Glomerular visceral epithelial cell (primary cell): ENCODE data around the gene PRR7.

ENCODE experiments used
- DNase-seq: peaks from one replicate; pipeline ENCODE4 v3.0.0-alpha.2; 2016; ENCODE audit errors: extremely low spot score

The PRR7 gene

GRCh38 chr5:177425196-177425800, 21.3 kb upstream of the PRR7 start:
- DNase-seq: no peak

- peak; percentile 100 for DNase-seq
Measured at GRCh38 chr5:177425801-177426565, 20.6 kb upstream of the PRR7 start.

GRCh38 chr5:177426566-177427210, 19.9 kb upstream of the PRR7 start, which contains the start of gene GRK6:
Gene GRK6 (plus strand): TSS chr5:177426676. CDS start chr5:177426846, 170 bp downstream.
- DNase-seq: peak; percentile 52

GRCh38 chr5:177427211-177427822, 19.3 kb upstream of the PRR7 start:
- DNase-seq: no peak

GRCh38 chr5:177427919-177428573, 18.6 kb upstream of the PRR7 start:
- no peak for DNase-seq

GRCh38 chr5:177428574-177429217, 17.9 kb upstream of the PRR7 start:
- DNase-seq: no peak

GRCh38 chr5:177429248-177430040, 17.2 kb upstream of the PRR7 start:
- no peak for DNase-seq

- no peak for DNase-seq
Measured at GRCh38 chr5:177430140-177430951, 16.3 kb upstream of the PRR7 start.

GRCh38 chr5:177430972-177431316, 15.7 kb upstream of the PRR7 start:
- no peak for DNase-seq

- no peak for DNase-seq
Measured at GRCh38 chr5:177431317-177432142, 15.1 kb upstream of the PRR7 start.

- DNase-seq: no peak
Measured at GRCh38 chr5:177432143-177432838, 14.3 kb upstream of the PRR7 start.

- DNase-seq: no peak
Measured at GRCh38 chr5:177432839-177433657, 13.6 kb upstream of the PRR7 start.

GRCh38 chr5:177433658-177434217, 12.9 kb upstream of the PRR7 start:
- no peak for DNase-seq

GRCh38 chr5:177434437-177434836, 12.2 kb upstream of the PRR7 start:
- DNase-seq: no peak

GRCh38 chr5:177434942-177435738, 11.5 kb upstream of the PRR7 start:
- no peak for DNase-seq

GRCh38 chr5:177435847-177436536, 10.6 kb upstream of the PRR7 start:
- DNase-seq: no peak
